Measurements from ENCODE around the gene CYP19A1.
A peak's percentile ranks its signal among the peaks of the same experiment; 100 is the strongest.

The CYP19A1 gene

GRCh38 chr15:51183076-51183475 lies 155.3 kb downstream of the CYP19A1 start:
- DNase-seq: no peak

DNA sequence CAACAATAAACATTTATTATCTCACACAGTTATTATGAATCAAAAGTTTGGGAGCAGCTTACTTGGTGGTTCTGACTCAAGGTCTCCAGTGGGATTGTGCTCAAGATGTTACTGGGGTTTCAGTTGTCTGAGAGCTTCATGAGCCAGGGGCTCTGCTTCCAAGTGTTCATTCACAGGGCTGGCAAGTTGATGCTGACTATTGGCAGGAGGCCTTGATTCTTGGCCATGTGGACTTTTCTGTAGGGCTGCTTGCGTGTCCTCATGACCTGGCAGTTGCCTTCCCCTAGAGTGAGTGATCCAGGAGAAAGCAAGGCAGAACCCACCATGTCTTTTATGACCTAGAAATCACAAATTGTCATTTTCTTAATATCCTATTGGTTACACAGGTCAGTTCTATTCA lies 156.5 kb downstream of the CYP19A1 start:
- DNase-seq: no peak

DNA sequence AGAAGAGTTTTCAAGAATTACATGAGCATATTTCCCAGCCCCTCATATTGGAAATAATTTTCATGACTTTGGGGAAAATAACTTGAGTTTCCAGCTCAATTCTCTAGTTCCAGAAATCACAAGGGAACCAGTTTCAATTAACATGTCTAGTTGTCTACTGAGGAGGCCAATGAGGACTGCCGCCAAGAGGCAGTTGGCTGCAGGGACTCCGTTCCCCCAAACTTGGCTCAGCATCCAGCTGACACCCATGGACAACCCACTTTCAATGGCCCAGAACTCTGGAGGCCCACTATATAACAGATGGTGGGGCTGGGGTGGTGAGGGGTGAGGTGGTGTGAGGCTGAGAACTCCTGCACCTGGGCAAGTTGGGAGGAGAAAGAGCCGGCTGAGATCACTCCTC lies 157.2 kb downstream of the CYP19A1 start:
- no peak for DNase-seq

GRCh38 chr15:51180534-51180933 lies 157.9 kb downstream of the CYP19A1 start:
- no peak for DNase-seq

DNA sequence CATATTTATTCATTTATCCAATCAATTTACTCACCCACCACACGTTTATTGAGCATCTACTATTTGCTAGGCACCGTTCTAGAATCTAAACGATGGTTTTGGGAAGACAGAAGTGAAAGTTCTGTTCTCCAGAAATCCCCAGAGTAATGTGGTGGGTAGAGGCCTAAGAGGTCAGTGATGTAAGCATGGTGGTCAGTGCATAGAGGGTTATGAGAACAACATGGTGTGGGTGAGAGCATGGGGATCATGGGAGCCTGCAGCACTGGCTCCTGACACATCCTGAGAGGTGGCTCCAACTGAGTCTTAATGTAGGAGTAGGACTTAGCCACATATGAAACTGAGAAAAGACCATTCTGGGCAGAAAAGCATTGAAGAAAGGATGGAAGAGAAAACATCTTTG lies 158.4 kb downstream of the CYP19A1 start:
- DNase-seq: no peak

DNA sequence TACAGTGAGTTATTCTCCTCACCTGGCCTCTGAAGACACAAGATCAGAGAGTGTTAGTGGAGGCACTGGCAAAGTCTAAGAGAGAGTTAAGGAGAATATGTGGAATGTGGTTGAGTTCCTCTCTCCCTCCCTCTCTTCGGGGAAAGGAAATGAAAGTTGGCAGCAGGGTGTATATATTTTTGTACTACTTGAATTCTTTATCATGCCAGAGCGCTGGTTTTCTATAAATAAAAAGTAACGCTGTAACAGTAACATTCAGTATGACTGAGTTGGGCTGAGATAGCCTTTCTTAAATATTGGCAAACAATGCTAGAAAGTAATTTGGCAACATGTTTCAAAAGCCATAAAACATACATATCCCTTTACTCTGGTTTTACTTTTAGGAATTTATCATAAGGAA lies 166.2 kb downstream of the CYP19A1 start:
- no peak for DNase-seq

DNA sequence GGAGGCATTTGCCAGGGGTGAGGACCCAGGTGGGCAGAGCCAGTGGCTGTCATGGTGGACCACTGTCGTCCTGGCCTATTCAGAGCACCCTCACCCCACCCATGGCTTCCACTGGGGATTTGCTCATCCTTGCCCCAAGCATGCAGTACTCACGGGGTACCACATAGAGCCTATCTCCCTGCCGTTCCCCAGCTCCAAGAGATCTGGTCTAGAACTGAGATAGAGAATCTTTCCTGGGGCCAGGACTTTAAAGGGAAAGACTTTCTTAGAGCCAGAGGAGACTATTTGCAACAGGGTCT lies 166.8 kb downstream of the CYP19A1 start:
- no peak for DNase-seq

DNA sequence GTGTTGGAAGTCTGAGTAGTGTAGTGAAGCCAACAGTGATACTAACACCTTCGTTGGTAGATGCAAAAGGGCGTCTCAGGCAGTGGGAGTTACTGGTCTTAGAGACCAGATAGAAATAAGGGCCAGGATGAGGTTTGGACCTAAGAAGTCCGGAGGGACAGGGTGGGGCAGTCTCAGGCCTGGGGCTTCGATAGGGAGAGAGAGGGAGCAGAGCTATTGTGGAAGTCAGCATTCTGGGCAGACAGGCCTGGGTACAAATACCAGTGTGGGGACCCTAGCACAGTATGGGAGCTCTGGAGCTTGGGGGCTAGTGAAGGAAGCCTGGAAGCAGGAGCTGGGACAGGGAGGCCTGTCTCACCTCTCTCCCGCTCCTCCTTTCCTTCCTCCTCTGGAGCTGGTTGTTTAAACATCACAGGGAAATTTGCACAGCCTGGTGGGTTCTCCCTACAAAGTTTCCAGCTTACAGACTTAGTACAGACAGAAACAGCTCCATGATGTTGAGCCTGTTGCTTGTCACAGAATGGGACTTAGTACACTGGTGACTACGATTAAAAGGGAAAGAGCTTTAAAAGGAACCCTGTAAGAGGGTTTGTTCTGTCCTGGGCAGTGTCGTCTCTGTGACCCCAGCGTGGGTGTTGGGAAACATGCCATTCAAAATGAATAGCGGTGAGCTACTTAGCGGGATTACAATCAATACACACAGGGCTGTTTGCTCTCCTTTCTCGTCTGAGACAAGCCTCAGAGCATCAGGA lies 167.3 kb downstream of the CYP19A1 start:
- DNase-seq: no peak

DNA sequence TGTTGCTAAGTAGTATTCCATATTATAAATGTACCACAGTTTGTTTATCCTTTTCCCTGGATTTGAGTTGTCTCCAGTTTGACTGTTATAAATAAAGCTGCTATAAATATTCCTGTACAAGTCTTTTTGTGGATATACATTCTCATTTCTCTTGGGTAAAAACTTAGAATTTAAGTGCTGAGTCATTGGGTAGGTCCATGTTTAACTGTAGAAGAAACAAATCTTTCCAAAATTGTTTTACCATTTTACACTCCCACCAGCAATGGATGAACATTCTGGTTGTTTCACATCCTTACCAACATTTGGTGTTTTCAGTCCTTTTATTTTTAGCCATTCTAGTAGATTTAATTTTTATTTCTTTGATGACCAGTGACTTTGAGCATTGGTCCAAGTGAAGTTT lies 169.7 kb downstream of the CYP19A1 start:
- no peak for DNase-seq

- DNase-seq: no peak
Observed at GRCh38 chr15:51163843-51164242, 174.6 kb downstream of the CYP19A1 start.

- DNase-seq: peak; percentile 35
Observed at GRCh38 chr15:51162865-51163762, 175.3 kb downstream of the CYP19A1 start.

DNA sequence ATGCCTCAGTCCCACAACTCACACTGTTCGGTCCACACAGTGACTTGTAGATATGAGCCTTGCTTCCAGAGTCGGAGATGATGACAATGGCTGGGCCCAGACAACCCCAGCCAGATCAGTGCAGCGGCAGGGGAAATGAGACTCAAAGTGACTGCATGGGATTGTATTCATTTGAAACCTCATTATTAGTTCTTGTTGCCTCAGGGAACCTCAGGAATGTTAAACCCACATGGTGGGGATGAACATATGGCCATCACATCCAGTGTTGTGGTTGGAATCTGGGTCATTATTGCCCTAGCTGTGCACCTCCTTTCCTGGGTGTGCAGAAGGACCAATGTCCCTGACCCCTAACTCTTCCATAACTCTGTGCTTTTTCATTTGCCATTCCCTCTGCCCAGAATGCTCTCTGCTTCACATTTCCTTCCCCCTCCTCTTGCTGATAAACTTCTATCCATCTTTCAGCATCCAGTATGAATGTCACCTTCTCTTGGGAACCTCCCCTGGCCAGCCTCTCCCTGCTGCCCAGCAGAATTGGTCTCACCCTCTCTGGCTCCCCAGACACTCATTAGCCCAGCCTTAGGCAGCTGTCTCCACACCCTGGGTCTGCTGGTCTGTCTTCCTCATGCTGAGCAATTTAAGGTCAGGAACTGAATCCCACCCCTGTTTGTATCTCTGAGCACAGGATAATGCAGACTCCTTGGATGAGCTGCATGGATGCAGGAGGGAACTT lies 176.7 kb downstream of the CYP19A1 start:
- no peak for DNase-seq

DNA sequence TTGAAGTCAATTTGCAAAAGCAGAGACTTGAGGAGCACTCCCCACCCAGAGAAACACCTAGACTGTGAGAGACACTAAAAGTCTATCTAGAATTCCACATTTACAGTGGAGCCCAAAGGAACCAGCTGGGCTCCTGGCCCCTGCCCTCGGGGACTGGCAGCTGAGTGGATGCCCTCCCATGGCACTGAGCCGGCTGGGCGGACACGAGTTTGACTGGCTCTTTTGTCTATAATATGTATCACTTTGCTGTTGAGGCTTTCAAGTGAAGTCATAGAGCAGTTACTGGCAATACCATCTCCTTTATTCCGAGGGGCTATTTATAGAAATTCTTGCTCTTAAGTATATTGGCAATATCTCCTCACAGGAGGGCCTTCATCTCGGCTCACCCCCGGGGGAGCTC lies 177.9 kb downstream of the CYP19A1 start:
- DNase-seq: no peak

All from right kidney (tissue), 1 donor.